SU-DHL-6 (cell line): ENCODE data around the gene GJD3.

Source experiments
- H2AFZ ChIP-seq: fragments of 200-600 bp; sonication (generic); 2 replicates; pipeline ENCODE4 v1.6.1; 2014; ENCODE audit warnings: low read depth, mild to moderate bottlenecking, moderate library complexity, mixed read lengths, antibody characterized with exemption, low read length; ENCODE audit not compliant: severe bottlenecking
- H3F3A ChIP-seq: fragments of 200-600 bp; shearing (Covaris generic); 2 replicates; pipeline ENCODE4 v1.6.0; 2016; ENCODE audit warnings: antibody characterized with exemption, mild to moderate bottlenecking; ENCODE audit not compliant: insufficient read depth
- H3K27ac ChIP-seq: fragments of 200-600 bp; sonication (generic); 2 replicates; pipeline ENCODE4 v1.5.1; 2016; ENCODE audit warnings: low read depth, mild to moderate bottlenecking, low read length, moderate library complexity, mixed read lengths
- H3K27me3 ChIP-seq: fragments of 200-600 bp; sonication (generic), shearing (Covaris generic); 2 replicates; pipeline ENCODE4 v1.6.0; 2014; ENCODE audit warnings: mild to moderate bottlenecking, low read length
- H3K36me3 ChIP-seq: fragments of 200-600 bp; sonication (generic); 2 replicates; pipeline ENCODE4 v1.6.1; 2014; ENCODE audit warnings: mild to moderate bottlenecking, low read length, mixed read lengths
- H3K4me2 ChIP-seq: fragments of 300-600, 200-600 bp; shearing (Covaris generic), sonication (generic); 2 replicates; pipeline ENCODE4 v1.6.0; 2014; ENCODE audit warnings: low read length, low read depth, mild to moderate bottlenecking; ENCODE audit not compliant: poor library complexity, severe bottlenecking
- H3K4me3 ChIP-seq: fragments of 200-600 bp; sonication (generic); 2 replicates; pipeline ENCODE4 v1.5.1; 2014; ENCODE audit warnings: antibody characterized with exemption, low read length, mild to moderate bottlenecking, mixed read lengths; ENCODE audit not compliant: insufficient read depth, poor library complexity, severe bottlenecking
- H3K79me2 ChIP-seq: fragments of 200-600 bp; sonication (generic); 2 replicates; pipeline ENCODE4 v1.6.1; 2014; ENCODE audit warnings: mild to moderate bottlenecking, low read length, moderate library complexity; ENCODE audit not compliant: insufficient read depth
- H3K9ac ChIP-seq: fragments of 200-600 bp; sonication (generic); 2 replicates; pipeline ENCODE4 v1.7.0; 2014; ENCODE audit warnings: mild to moderate bottlenecking, low read length
- H3K9me2 ChIP-seq: fragments of 200-600 bp; sonication (generic); replicated peaks from 2 replicates; pipeline ENCODE4 v1.6.1; 2014; ENCODE audit warnings: low read length; ENCODE audit not compliant: insufficient read depth
- H3K9me3 ChIP-seq: fragments of 200-600 bp; sonication (generic); 2 replicates; pipeline ENCODE4 v1.6.1; 2014; ENCODE audit warnings: low read length, mixed read lengths; ENCODE audit not compliant: insufficient read depth
- H4K20me1 ChIP-seq: fragments of 200-600 bp; sonication (generic); 2 replicates; pipeline ENCODE4 v1.6.1; 2014; ENCODE audit warnings: low read depth, mild to moderate bottlenecking, antibody characterized with exemption, low read length, moderate library complexity, mixed read lengths
- CTCF ChIP-seq: fragments of 200-600 bp; sonication (generic); IDR thresholded peaks from one replicate; pipeline ENCODE4 v1.5.1; 2017; ENCODE audit warnings: antibody characterized with exemption, mild to moderate bottlenecking, low read length, moderate library complexity; ENCODE audit not compliant: insufficient read depth, poor library complexity, severe bottlenecking
- EZH2phosphoT487 ChIP-seq: fragments of 200-600 bp; sonication (generic), shearing (Covaris generic); conservative IDR thresholded peaks from 2 replicates; pipeline ENCODE4 v1.6.1; 2018; ENCODE audit warnings: mild to moderate bottlenecking, antibody characterized with exemption, low read length, moderate library complexity, mixed read lengths

Gene GJD3

DNA sequence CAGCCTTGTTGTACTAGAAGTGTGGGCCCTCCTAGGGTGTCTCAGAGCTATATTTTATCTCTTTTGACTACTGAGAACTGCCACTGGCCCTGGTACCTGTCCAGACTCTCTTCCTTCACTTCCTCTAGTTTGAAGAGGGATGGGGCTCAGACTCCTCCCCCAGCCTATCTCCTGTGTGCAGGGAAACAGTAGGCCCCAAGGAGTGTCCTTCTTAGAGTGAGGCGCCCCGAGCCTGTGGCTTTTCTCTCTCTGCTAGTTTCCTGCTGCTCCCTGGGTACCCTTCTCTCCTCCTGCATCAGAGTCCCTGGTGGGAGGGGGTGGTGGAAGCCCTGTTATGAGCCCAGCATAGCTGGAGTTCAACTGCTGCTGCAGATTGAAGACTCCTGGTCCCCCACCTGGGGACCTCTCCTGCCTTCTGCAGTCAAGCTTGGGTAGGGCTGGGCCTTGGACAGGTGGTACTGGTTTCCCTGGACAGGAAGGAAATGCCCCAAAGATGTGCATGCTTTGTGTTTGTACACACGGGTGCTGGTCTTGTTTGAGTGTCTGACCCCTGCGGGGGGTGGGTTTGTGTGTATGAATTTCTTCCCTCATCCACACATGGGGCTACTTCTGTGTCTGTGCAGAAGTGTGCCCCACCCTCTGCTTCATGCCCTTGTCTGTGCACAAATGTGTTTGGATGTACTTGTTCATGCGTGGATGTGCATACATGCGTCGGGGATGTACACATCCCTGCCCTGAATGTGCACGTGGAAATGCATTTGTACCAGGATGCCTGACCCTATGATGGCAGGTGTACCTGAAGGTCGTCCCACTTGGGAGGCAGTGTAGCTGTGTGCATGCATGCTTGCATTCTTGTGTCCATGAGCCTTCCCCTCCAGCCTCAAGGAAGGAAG is 48.6 kb downstream of the GJD3 start:
- Histone ChIP-seq H3K9me2 (no peaks in the 10 kb centered on the region), H4K20me1 (no peaks in the 10 kb centered on the region), H3K27ac (no peak overlapping the region; the same call in 1 of the 2 replicates), H3K4me2 (no peak overlapping the region), H3K9me3 (no peaks in the 10 kb centered on the region), H3K9ac (no peak overlapping the region), H3F3A (peaks cover 5% of the 10 kb centered on the region; the same call in 1 of the 2 replicates), H2AFZ (no peak overlapping the region), H3K79me2 (peaks cover 22% of the 10 kb centered on the region; the same call in 1 of the 2 replicates), H3K4me3 (no peak overlapping the region), H3K36me3 (no peaks in the 10 kb centered on the region), H3K27me3 (no peaks in the 10 kb centered on the region)
- TF ChIP-seq EZH2phosphoT487 (no peak), CTCF (no peak)

DNA sequence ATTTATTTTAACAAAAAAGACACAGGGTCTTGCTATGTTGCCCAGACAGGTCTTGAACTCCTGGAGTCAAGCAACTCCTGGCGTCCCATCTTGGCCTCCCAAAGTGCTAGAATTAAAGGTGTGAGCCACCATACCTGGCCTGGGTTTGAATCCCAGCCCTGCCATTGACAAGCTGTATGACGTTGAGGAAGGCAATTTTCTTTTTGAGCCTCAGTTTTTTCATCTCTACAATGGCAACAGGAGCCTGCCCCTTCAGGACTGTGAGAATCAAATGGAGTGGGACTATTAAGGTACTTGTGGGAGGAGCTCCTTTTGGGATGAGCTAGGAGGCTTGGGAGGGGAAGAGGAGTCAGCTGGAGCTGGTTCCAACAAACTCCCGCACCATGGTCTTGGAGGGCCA is 49.3 kb downstream of the GJD3 start:
- H3K27me3 ChIP-seq = no peaks in the 10 kb centered on the region
- no peak overlapping the region; the same call in 1 of the 2 replicates for H3K27ac ChIP-seq
- H3K4me2 ChIP-seq = no peak overlapping the region
- H3K36me3 ChIP-seq = no peaks in the 10 kb centered on the region
- H3K9me3 ChIP-seq = no peaks in the 10 kb centered on the region
- no peak for TF ChIP-seq CTCF
- TF ChIP-seq EZH2phosphoT487 = no peak
- H3K79me2 ChIP-seq = peaks cover 15% of the 10 kb centered on the region; the same call in 1 of the 2 replicates
- H3K9me2 ChIP-seq = no peaks in the 10 kb centered on the region
- H4K20me1 ChIP-seq = no peaks in the 10 kb centered on the region
- no peak overlapping the region for H3K9ac ChIP-seq
- no peak overlapping the region for H3K4me3 ChIP-seq
- no peak overlapping the region for H2AFZ ChIP-seq
- no peaks in the 10 kb centered on the region for H3F3A ChIP-seq

GRCh38 chr17:40314584-40314956 is 50.0 kb downstream of the GJD3 start:
- Histone ChIP-seq H2AFZ (no peak overlapping the region), H3K36me3 (no peaks in the 10 kb centered on the region), H3K9me2 (no peaks in the 10 kb centered on the region), H3K4me2 (no peak overlapping the region), H3K9ac (no peak overlapping the region), H3K27ac (no peak overlapping the region; the same call in 1 of the 2 replicates), H3K79me2 (peaks cover 10% of the 10 kb centered on the region; the same call in 1 of the 2 replicates), H3K9me3 (no peaks in the 10 kb centered on the region), H3F3A (no peaks in the 10 kb centered on the region), H4K20me1 (no peaks in the 10 kb centered on the region), H3K27me3 (no peaks in the 10 kb centered on the region), H3K4me3 (no peak overlapping the region)
- TF ChIP-seq CTCF = no peak
- TF ChIP-seq EZH2phosphoT487 = no peak
